Measurements from ENCODE around the gene HAPLN2. TPM values are rescaled to one million over a fixed set of nuclear protein-coding genes. Genes with fewer than 3 reads are reported as not detected.

HAPLN2 gene
- total RNA-seq, 1 donor from 2014 or later, result 0.76 TPM

- no peaks in the 10 kb centered on the region for H3K9me3 Mint-ChIP-seq
- H3K27me3 Mint-ChIP-seq (ENCODE audit: low read depth), result peaks cover 93% of the 10 kb centered on the region
- DNase-seq (ENCODE audit: low spot score in 2 of 2, unreplicated experiment in 2 of 2), result peak; percentile 55 to 82
- H3K4me3 Mint-ChIP-seq, result no peak overlapping the region
- H3K36me3 Mint-ChIP-seq, result no peaks in the 10 kb centered on the region
- TF ChIP-seq, protein P1, sequence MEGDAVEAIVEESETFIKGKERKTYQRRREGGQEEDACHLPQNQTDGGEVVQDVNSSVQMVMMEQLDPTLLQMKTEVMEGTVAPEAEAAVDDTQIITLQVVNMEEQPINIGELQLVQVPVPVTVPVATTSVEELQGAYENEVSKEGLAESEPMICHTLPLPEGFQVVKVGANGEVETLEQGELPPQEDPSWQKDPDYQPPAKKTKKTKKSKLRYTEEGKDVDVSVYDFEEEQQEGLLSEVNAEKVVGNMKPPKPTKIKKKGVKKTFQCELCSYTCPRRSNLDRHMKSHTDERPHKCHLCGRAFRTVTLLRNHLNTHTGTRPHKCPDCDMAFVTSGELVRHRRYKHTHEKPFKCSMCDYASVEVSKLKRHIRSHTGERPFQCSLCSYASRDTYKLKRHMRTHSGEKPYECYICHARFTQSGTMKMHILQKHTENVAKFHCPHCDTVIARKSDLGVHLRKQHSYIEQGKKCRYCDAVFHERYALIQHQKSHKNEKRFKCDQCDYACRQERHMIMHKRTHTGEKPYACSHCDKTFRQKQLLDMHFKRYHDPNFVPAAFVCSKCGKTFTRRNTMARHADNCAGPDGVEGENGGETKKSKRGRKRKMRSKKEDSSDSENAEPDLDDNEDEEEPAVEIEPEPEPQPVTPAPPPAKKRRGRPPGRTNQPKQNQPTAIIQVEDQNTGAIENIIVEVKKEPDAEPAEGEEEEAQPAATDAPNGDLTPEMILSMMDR (IDR thresholded peaks at IDR 0.05; ENCODE audit: unreplicated experiment), result no peak
- H3K27ac Mint-ChIP-seq, result no peak overlapping the region
- H3K4me1 Mint-ChIP-seq, result peaks cover 7% of the 10 kb centered on the region
Measured at GRCh38 chr1:156652131-156652991, 33.1 kb downstream of the HAPLN2 start.

- no peak for DNase-seq (ENCODE audit: low spot score in 2 of 2, unreplicated experiment in 2 of 2)
- H3K4me3 Mint-ChIP-seq, result no peak overlapping the region
- peaks cover 10% of the 10 kb centered on the region for H3K4me1 Mint-ChIP-seq
- H3K27me3 Mint-ChIP-seq (ENCODE audit: low read depth), result peaks cover 93% of the 10 kb centered on the region
- H3K36me3 Mint-ChIP-seq, result no peaks in the 10 kb centered on the region
- TF ChIP-seq, protein P1 (IDR thresholded peaks at IDR 0.05; ENCODE audit: unreplicated experiment), result no peak
- H3K9me3 Mint-ChIP-seq, result no peaks in the 10 kb centered on the region
- no peak overlapping the region for H3K27ac Mint-ChIP-seq
Measured at GRCh38 chr1:156652992-156653355, 33.8 kb downstream of the HAPLN2 start.

DNA sequence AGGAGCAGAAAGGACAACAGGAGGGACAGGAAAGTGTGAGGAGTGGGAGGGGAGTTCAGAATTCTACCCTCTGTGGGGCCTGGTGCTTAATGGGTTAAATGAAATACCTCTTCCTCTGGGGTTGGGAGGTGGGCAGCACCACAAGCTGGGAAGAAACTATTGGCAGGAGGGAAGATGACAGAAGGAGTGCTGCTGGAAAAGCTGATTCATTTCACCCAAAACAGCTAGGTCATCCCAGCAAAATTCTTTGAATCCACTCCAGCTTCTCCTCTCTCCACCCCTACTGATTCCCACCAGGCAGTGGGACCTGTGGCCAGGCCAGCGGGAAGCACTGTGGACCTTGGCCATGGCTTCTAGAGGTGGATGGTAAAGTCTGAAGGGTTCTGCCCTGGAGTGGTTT lies 35.5 kb downstream of the HAPLN2 start:
- Mint-ChIP-seq H3K9me3 (no peaks in the 10 kb centered on the region), H3K36me3 (no peaks in the 10 kb centered on the region), H3K27me3 (ENCODE audit: low read depth) (peaks cover 85% of the 10 kb centered on the region), H3K4me3 (no peak overlapping the region), H3K4me1 (peaks cover 13% of the 10 kb centered on the region), H3K27ac (no peak overlapping the region)
- no peak for DNase-seq (ENCODE audit: low spot score in 2 of 2, unreplicated experiment in 2 of 2)
- TF ChIP-seq, protein P1 (IDR thresholded peaks at IDR 0.05; ENCODE audit: unreplicated experiment), result no peak

GRCh38 chr1:156655151-156655903 lies 36.1 kb downstream of the HAPLN2 start:
- H3K9me3 Mint-ChIP-seq, result no peaks in the 10 kb centered on the region
- peaks cover 19% of the 10 kb centered on the region for H3K4me1 Mint-ChIP-seq
- no peak for DNase-seq (ENCODE audit: low spot score in 2 of 2, unreplicated experiment in 2 of 2)
- H3K27me3 Mint-ChIP-seq (ENCODE audit: low read depth), result peaks cover 82% of the 10 kb centered on the region
- H3K4me3 Mint-ChIP-seq, result no peak overlapping the region
- H3K36me3 Mint-ChIP-seq, result no peaks in the 10 kb centered on the region
- TF ChIP-seq, protein P1 (IDR thresholded peaks at IDR 0.05; ENCODE audit: unreplicated experiment), result no peak
- H3K27ac Mint-ChIP-seq, result no peak overlapping the region

DNA sequence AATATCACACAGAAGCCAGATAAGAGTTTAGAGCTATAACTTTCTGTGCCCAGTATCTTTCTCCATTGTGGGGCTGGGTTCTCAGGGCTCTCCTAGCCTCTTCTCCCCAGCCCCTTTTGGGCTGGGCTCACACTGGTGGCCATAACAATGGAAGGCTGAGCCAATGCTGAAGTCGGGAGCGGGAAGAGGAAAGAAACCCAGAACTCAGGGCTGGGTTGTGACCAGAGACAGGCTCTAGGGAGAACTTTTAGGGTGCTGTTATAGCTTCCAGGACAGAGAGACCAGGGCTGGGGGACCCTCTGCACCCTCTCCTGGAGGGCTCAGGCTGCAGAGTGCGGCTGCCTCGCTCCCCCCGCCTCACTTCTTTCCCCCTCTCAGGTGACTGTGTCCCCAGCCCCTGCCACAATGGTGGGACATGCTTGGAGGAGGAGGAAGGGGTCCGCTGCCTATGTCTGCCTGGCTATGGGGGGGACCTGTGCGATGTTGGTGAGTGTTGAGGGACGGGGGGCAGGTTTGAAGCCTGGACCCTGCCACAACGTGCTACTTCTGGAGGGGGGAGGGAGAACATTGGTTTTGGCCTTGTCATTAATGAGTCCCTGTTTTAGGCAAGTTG lies 36.8 kb downstream of the HAPLN2 start:
- TF ChIP-seq, protein P1 (IDR thresholded peaks at IDR 0.05; ENCODE audit: unreplicated experiment), result no peak
- H3K36me3 Mint-ChIP-seq, result no peaks in the 10 kb centered on the region
- H3K27ac Mint-ChIP-seq, result no peak overlapping the region
- no peaks in the 10 kb centered on the region for H3K9me3 Mint-ChIP-seq
- H3K27me3 Mint-ChIP-seq (ENCODE audit: low read depth), result peaks cover 75% of the 10 kb centered on the region
- peaks cover 24% of the 10 kb centered on the region for H3K4me1 Mint-ChIP-seq
- DNase-seq (ENCODE audit: low spot score in 2 of 2, unreplicated experiment in 2 of 2), result no peak
- H3K4me3 Mint-ChIP-seq, result no peak overlapping the region

Data from mesothelial cell of epicardium (in vitro differentiated cells).